Kidney (tissue), 14 donors: ENCODE measurements around the gene FAM32A. TPM values are rescaled to one million over a fixed set of nuclear protein-coding genes. Genes with fewer than 3 reads are reported as not detected.

ENCODE experiments used
- DNase-seq, 5 donors: peaks; one replicate each; pipeline ENCODE4 v3.0.0-alpha.2; 2013 to 2020
- FAIRE-seq: peaks from 2 replicates; lab custom pipeline; 2012; peaks lifted over from hg19 to GRCh38; lab: Jason Lieb, UNC
- H3K27ac ChIP-seq, 2 donors: one replicate each; pipeline ENCODE4 v1.7.0; 2013; ENCODE audit warnings: low read depth in 2 of 2, low read length in 2 of 2, inconsistent platforms in 1 of 2
- H3K27me3 ChIP-seq: one replicate; pipeline ENCODE4 v1.7.1; 2013; ENCODE audit warnings: low read length, inconsistent platforms; ENCODE audit not compliant: control insufficient read depth, insufficient read depth
- H3K36me3 ChIP-seq, 3 donors: one replicate each; pipeline versions ENCODE4 v1.7.0 to v1.7.1; 2013; ENCODE audit warnings: low read length in 3 of 3, control low read depth in 1 of 3, inconsistent platforms in 1 of 3; ENCODE audit not compliant: insufficient read depth in 3 of 3, control insufficient read depth in 2 of 3
- H3K4me1 ChIP-seq, 3 donors: one replicate each; pipeline versions ENCODE4 v1.7.0 to v1.7.1; 2013; ENCODE audit warnings: low read length in 3 of 3, inconsistent platforms in 1 of 3, low read depth in 1 of 3; ENCODE audit not compliant: control insufficient read depth in 2 of 3, insufficient read depth in 2 of 3
- H3K4me3 ChIP-seq, 3 donors: one replicate each; pipeline versions ENCODE4 v1.7.0 to v1.8.1; 2013; ENCODE audit warnings: low read length in 3 of 3, control low read depth in 1 of 3, inconsistent platforms in 1 of 3
- H3K9ac ChIP-seq, 3 donors: one replicate each; pipeline versions ENCODE4 v1.7.0 to v1.7.1; 2013; ENCODE audit warnings: low read length in 3 of 3, control low read depth in 1 of 3, inconsistent platforms in 1 of 3
- H3K9me3 ChIP-seq, 3 donors: one replicate each; pipeline versions ENCODE4 v1.7.0 to v1.7.1; 2013; ENCODE audit warnings: low read length in 3 of 3, control low read depth in 1 of 3, inconsistent platforms in 1 of 3; ENCODE audit not compliant: control insufficient read depth in 2 of 3, insufficient read depth in 1 of 3
- intact Hi-C: fragments of 100-400 bp; cut with DNase I; formaldehyde crosslinking; loops from one replicate; pipeline ENCODE4 v1.11.1; 2022
- polyA plus RNA-seq: library from polyadenylated mRNA; stranded (reverse); fragments of 350-450 nt; fragmentation: Illumina TruSeq; extraction: RNeasy Lipid Tissue Mini Kit (QIAGEN cat#74804); gene quantifications from one replicate; pipeline ENCODE4 v1.2.3, GENCODE V29; 2014; ENCODE audit warnings: low read depth, low replicate concordance; ENCODE audit not compliant: insufficient read depth
- total RNA-seq: library from RNA; stranded (reverse); fragmentation: NEBNext Ultra II Directional; extraction: Animal tissue kit (Norgen Biotek cat#: 25700); gene quantifications from one replicate; pipeline ENCODE4 v1.2.1, GENCODE V29; 2021
- TF ChIP-seq, protein P1 (sequence below): IDR thresholded peaks from 3 replicates; pipeline ENCODE4 v1.5.1; 2012; ENCODE audit warnings: mild to moderate bottlenecking, moderate library complexity, borderline replicate concordance; ENCODE audit not compliant: insufficient read depth; ENCODE audit errors: extremely low read depth
- donor health status: control.
- donor health status: control.
- donor health status: control.
- donor health status: control.
- donor health status: control.
- donor health status: DM: yes; HTN: yes; CAD: no.
- donor health status: Normal renal cell carcinoma (clear cell type).

Gene FAM32A
- total and polyA plus RNA-seq, 2 donors from 2014 or later = 53.5 to 105 TPM

DNA sequence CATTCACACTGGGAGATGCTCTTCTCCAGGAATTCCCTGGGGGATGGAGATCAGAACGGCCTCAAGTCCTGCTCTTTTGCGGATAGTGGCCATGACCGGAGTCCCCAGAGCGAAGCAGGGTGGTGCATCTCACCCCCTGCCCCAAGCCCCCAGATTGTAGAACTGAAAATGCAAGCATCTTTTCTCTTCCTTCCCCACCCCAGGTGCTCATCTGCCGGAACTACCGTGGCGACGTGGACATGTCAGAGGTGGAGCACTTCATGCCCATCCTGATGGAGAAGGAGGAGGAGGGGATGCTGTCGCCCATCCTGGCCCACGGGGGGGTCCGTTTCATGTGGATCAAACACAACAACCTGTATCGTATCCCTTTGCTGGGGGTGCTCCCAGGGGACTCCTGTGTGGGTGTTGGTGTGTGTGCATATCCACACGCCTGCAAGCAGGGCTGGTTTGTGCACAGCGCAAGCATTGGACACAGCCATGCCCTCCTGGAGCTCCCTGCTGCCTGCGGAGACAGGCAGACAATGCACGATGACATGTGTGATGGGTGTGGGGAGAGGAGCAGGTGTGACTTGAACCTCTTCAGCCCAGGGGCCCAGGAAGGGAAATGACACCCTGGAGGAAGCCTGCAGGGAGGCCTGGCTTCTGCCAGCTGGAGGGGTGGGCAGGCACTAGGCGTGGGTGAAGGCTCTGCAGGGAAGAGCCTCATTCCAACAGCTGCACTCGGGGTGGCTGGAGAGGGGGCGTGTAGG lies 18.2 kb downstream of the FAM32A start:
- intact Hi-C loops = no loop called here
- Histone ChIP-seq H3K27ac (no peak overlapping the region), H3K27me3 (no peaks in the 10 kb centered on the region), H3K4me3 (no peak overlapping the region), H3K4me1 (peaks cover 0 to 29% (median 15%) of the 10 kb centered on the region in 3 donors), H3K9ac (no peak overlapping the region), H3K36me3 (peaks cover 0 to 41% (median 12%) of the 10 kb centered on the region in 3 donors), H3K9me3 (no peaks in the 10 kb centered on the region)
- FAIRE-seq (no peak), DNase-seq (no peak)
- TF ChIP-seq, protein P1, sequence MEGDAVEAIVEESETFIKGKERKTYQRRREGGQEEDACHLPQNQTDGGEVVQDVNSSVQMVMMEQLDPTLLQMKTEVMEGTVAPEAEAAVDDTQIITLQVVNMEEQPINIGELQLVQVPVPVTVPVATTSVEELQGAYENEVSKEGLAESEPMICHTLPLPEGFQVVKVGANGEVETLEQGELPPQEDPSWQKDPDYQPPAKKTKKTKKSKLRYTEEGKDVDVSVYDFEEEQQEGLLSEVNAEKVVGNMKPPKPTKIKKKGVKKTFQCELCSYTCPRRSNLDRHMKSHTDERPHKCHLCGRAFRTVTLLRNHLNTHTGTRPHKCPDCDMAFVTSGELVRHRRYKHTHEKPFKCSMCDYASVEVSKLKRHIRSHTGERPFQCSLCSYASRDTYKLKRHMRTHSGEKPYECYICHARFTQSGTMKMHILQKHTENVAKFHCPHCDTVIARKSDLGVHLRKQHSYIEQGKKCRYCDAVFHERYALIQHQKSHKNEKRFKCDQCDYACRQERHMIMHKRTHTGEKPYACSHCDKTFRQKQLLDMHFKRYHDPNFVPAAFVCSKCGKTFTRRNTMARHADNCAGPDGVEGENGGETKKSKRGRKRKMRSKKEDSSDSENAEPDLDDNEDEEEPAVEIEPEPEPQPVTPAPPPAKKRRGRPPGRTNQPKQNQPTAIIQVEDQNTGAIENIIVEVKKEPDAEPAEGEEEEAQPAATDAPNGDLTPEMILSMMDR = no peak

GRCh38 chr19:16204005-16204294 lies 18.7 kb downstream of the FAM32A start:
- no peak for FAIRE-seq
- Histone ChIP-seq H3K36me3 (peaks cover 0 to 47% (median 14%) of the 10 kb centered on the region in 3 donors), H3K27me3 (no peaks in the 10 kb centered on the region), H3K9ac (no peak overlapping the region), H3K27ac (no peak overlapping the region), H3K4me1 (peaks cover 0 to 24% (median 9%) of the 10 kb centered on the region in 3 donors), H3K9me3 (no peaks in the 10 kb centered on the region), H3K4me3 (no peak overlapping the region)
- TF ChIP-seq, protein P1 = no peak
- intact Hi-C loops = no loop called here
- no peak for DNase-seq

DNA sequence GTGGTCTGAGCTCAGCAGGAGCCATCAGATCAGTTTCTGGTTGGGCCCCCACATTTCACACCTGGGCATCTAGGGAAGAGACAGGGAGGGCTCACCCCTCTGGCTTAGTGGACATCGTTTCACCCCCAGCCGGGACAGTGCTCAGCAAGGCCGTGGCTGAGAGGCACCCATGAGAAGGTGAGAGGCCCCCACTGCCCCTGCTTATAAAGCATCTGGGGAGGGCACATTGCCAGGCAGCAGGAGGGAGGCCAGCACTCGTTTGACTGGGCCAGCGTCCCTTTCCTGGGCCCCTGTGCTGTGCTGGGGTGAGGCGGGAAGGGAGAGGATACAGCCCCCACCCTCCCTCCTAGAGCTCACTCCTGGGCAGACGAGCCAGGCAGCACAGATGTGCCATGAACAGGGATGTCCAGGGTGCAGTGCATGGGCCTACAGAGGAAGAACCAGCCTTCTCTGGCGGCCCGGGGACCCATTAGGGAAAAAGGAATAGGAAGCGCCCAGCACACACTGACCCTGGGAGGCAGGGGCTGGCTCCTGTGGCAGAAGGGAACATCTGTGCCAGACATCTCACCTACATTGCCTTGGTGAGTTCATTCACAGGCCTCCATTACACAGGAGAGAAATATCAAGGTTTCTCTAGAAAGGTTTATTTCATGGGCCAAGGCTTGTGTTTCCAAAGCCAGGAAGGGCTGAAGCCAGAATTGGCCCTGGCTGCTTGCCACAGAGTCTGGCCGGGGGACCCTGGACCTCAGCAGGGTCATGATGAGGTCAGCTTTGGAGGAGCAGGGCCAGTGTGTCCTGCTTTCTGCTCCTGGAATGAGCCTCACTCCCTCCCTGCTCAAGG lies 20.2 kb downstream of the FAM32A start:
- FAIRE-seq (no peak), DNase-seq (no peak)
- H3K36me3 ChIP-seq = peaks cover 0 to 59% (median 18%) of the 10 kb centered on the region in 3 donors

More for the DNA sequence above, 20.2 kb downstream of the FAM32A start:
- H3K4me3 ChIP-seq = no peak overlapping the region
- intact Hi-C loops = no loop called here
- peaks cover 0 to 13% (median 5%) of the 10 kb centered on the region in 3 donors for H3K4me1 ChIP-seq
- H3K9me3 ChIP-seq = no peaks in the 10 kb centered on the region
- no peak overlapping the region for H3K9ac ChIP-seq
- no peaks in the 10 kb centered on the region for H3K27me3 ChIP-seq
- no peak overlapping the region for H3K27ac ChIP-seq
- TF ChIP-seq, protein P1 = no peak
